ENCODE data around the gene SHB. TPM values are rescaled to one million over a fixed set of nuclear protein-coding genes. Genes with fewer than 3 reads are reported as not detected.

Gene SHB
- total and polyA plus RNA-seq, 2 of the 8 experiments (the other 6 are each of a cell fraction or from before 2014, with no cell fraction given), result 4.1 to 12.6 TPM

- TF ChIP-seq CHD7 (IDR thresholded peaks at IDR 0.05; ENCODE audit: insufficient replicate concordance, low read length) (no peak), HDAC2 (IDR thresholded peaks at IDR 0.05; ENCODE audit: borderline replicate concordance in 1 of 2, low read depth in 2 of 2, low read length in 2 of 2) (no peak), RXRA (IDR thresholded peaks at IDR 0.05; ENCODE audit: insufficient read depth, low read depth, low read length) (no peak), SRF (IDR thresholded peaks at IDR 0.05; ENCODE audit: low read depth, low read length) (no peak), SIRT6 (IDR thresholded peaks at IDR 0.05; ENCODE audit: low read length) (no peak), RBBP5 (IDR thresholded peaks at IDR 0.05; ENCODE audit: borderline replicate concordance, low read depth, low read length) (no peak), SUZ12 (IDR thresholded peaks at IDR 0.05; ENCODE audit: low read length) (no peak), FOSL1 (IDR thresholded peaks at IDR 0.05; ENCODE audit: insufficient read depth, low read depth, low read length) (no peak), TEAD4 (IDR thresholded peaks at IDR 0.05; ENCODE audit: low read depth, low read length) (no peak), TAF7 (optimal IDR thresholded peaks at IDR 0.05; ENCODE audit: borderline replicate concordance, low read depth, low read length) (no peak)
These were observed 94.4 kb downstream of the SHB start (continued) for GRCh38 chr9:37974506-37975173.
